Prostate gland (tissue), 2 donors: ENCODE results near the gene ASCC2.

ENCODE experiments used
- CTCF ChIP-seq, 4 experiments: fragments of 200-600 bp in 2 of 4; fragments of 450-650 bp in 2 of 4; sonication (generic) in 2 of 4; IDR thresholded peaks; 1 replicate in 3 of 4; 2 replicates in 1 of 4; pipeline ENCODE4 v1.5.1; 2016 to 2019; ENCODE audit warnings: antibody characterized with exemption in 4 of 4, mild to moderate bottlenecking in 2 of 4, moderate library complexity in 2 of 4
- POLR2AphosphoS5 ChIP-seq: sonication (generic); formaldehyde crosslinking; IDR thresholded peaks from one replicate; pipeline ENCODE4 v1.6.1; 2017; ENCODE audit warnings: antibody characterized with exemption

- TF ChIP-seq CTCF (IDR thresholded peaks at IDR 0.05) (no peak), POLR2AphosphoS5 (no peak)
These were observed 33.1 kb downstream of the ASCC2 start for GRCh38 chr22:29804985-29805384.
